ENCODE measurements around the gene FAM181A.

Gene FAM181A

DNA sequence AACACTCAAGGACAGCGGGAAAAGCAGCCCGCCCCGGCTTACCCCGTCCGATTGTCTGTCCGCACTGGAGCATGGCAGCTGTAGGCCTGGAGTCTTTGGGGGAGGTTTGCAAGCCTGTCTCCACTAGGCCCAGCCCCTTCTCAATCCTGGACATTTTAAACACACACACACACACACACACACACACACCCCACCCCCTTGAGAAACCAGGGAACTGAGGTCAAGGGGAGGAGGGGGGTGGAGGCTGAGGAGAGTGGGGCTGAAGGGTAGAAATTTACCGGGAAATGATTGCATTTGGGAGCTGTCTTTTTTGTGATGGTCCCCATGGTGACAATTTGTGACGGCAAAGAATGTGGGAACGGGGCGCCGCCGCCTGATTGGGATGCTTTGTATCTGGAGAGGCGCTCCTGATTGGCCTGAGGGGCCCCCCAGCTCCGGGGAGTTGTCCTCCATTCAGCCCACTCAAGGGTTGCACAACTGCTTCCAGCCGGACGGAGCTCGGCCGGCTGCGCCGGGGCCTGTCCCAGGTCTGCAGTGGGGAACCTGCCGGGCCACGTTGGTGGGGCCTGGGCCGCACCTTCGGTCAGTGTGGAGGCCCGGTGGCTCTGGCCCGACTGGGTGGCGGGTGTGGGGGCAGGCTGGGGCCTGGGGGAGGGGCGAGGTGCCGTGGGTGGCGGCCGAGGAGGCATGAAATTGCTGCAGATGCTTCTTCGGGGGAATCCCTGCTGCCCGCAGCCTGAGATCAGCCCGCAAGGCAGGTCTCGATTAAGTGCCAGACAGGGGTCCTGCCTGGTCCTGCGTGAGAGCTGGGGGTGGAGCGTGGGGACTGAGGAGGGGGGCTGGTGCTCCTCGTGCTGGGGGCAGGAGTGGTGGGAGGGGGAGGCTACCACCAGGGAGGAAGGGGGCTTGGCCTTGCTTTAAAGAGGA lies at the start of gene FAM181A:
FAM181A (plus strand) TSS at position 472 of the 927 bp plus-strand sequence. CDS start 942 bp downstream, outside the sequence.
- H3K27ac ChIP-seq (ENCODE audit: low read length) = no peak within 1 kb of the TSS
- no peaks in the 10 kb centered on the region for H3K9me3 ChIP-seq (ENCODE audit: control insufficient read depth, low read depth, low read length)
- no peaks in the 10 kb centered on the region for H3K4me1 ChIP-seq (ENCODE audit: control insufficient read depth, low read depth, low read length)
- no peaks in the 10 kb centered on the region for H3K36me3 ChIP-seq (ENCODE audit: control insufficient read depth, low read depth, low read length)
- H3K9ac ChIP-seq (ENCODE audit: low read length) = no peak within 1 kb of the TSS
- no peaks in the 10 kb centered on the region for H3K27me3 ChIP-seq (ENCODE audit: control insufficient read depth, insufficient read depth, low read length)
- no peak within 1 kb of the TSS for H3K4me3 ChIP-seq (ENCODE audit: low read length)

DNA sequence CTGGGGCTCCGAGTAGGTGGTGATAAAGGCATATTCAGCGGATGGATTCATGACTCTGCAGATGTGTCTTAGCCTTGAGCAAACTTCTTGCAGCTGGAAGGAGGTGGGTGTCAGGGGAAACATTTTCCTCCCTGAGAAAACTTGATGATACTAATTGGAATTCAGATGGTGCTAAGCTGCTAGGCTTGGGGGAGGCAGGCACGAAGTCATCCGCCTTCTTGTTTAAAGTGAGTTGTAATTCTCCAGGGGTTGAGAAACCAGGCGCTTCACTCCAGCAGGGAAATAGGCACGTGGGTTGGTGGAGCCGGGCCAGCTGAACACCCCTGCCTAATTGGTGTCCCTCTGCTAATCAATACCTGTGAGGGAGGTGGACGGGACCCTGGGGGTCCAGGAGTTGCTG lies 48.9 kb upstream of the FAM181A start:
- no peaks in the 10 kb centered on the region for H3K27me3 ChIP-seq (ENCODE audit: control insufficient read depth, insufficient read depth, low read length)
- H3K9me3 ChIP-seq (ENCODE audit: control insufficient read depth, low read depth, low read length) = no peaks in the 10 kb centered on the region
- H3K4me3 ChIP-seq (ENCODE audit: low read length) = no peak overlapping the region
- no peak overlapping the region for H3K27ac ChIP-seq (ENCODE audit: low read length)
- peaks cover 14% of the 10 kb centered on the region for H3K4me1 ChIP-seq (ENCODE audit: control insufficient read depth, low read depth, low read length)
- no peaks in the 10 kb centered on the region for H3K36me3 ChIP-seq (ENCODE audit: control insufficient read depth, low read depth, low read length)
- H3K9ac ChIP-seq (ENCODE audit: low read length) = no peak overlapping the region

DNA sequence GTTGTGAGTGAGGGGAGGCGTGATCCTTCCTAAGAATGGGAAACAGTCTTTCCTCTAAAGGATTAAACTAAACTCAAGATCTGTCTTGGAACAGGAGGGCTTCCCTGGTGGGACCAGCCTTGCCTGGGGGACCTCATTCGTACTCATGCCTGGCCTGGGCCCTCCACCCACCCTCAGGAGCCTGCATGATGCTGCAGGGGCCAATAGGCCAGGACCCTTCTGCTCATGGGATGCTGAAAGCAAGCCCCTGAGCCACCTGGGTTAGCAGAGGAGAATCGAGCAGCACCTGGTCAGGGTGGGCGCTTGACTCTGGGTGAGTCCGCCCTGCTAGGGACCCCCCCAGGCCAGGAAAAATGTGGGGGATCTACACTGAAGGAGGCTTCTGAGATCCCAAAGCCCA lies 48.3 kb upstream of the FAM181A start:
- H3K36me3 ChIP-seq (ENCODE audit: control insufficient read depth, low read depth, low read length) = no peaks in the 10 kb centered on the region
- H3K9ac ChIP-seq (ENCODE audit: low read length) = no peak overlapping the region
- H3K27ac ChIP-seq (ENCODE audit: low read length) = no peak overlapping the region
- H3K4me3 ChIP-seq (ENCODE audit: low read length) = no peak overlapping the region
- H3K9me3 ChIP-seq (ENCODE audit: control insufficient read depth, low read depth, low read length) = no peaks in the 10 kb centered on the region
- peaks cover 14% of the 10 kb centered on the region for H3K4me1 ChIP-seq (ENCODE audit: control insufficient read depth, low read depth, low read length)
- no peaks in the 10 kb centered on the region for H3K27me3 ChIP-seq (ENCODE audit: control insufficient read depth, insufficient read depth, low read length)

DNA sequence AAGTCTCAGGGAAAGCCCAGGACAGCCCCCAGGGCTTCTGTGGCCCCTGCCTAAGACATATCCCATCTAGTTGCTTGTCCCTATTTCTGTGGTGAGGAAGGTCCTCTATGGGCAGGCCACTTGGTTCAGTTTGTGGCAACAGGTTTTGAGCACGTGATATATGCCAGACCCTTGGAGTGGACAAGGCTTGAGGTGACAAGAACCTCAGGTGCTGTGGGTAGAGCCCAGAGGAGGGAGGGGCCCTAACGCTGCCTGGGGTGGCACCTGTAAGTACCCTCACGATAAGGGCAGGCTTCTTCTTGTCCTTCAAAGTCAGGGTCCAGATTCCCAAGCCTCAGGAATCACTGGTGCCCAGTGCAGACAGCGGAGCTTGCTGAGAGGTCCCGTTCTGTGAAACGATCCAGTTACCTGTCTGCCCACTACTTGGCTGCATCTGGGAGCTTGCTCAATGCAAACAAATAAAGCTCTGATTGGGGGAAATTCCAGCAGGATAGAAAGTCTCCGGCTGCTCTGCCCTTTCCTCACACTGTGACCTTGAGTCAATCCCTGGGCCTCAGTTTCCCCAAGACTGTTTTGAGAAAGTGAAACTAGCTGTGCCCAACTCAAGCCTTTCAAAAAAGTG lies 47.7 kb upstream of the FAM181A start:
- H3K27ac ChIP-seq (ENCODE audit: low read length) = no peak overlapping the region

DNA sequence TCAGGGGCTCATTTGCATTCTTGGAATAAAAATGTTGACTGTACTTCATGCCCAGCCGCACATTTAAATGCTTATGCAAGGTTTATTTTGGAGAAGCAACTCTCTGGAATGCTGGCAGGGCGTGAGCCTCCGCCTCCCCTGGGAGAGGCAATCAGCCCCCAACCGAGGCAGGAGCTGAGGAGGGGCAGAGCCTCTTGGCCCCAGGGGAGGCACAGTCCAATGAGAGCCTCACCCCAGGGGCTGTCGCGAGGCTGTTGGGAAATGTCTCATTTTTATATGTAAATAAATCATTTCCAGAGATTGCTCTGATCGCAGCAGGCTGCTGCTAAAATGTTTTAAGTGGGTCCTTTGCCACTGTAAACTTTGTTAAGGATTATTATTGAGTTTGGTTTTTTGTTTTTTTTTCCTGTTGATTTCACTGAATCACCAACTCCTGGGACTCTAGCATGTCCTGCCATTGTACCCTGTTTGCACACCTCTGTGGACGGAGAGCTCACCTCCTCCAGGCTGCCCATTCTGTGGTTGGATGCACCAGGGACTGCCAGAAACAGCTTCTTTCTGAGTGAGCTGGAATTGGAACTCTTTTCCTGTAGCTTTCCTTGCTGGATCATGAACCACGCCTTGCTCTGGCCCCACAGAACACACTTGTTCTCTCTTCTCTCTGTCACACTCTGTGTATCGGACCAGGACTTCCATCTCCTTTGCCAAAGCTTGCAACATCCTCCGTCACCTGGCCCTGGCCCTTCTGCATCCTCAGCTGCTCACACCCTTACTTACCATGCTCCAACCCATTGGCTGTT lies 46.9 kb upstream of the FAM181A start:
- Histone ChIP-seq H3K27me3 (ENCODE audit: control insufficient read depth, insufficient read depth, low read length) (no peaks in the 10 kb centered on the region), H3K36me3 (ENCODE audit: control insufficient read depth, low read depth, low read length) (no peaks in the 10 kb centered on the region), H3K4me3 (ENCODE audit: low read length) (no peak overlapping the region), H3K27ac (ENCODE audit: low read length) (no peak overlapping the region), H3K9me3 (ENCODE audit: control insufficient read depth, low read depth, low read length) (no peaks in the 10 kb centered on the region), H3K4me1 (ENCODE audit: control insufficient read depth, low read depth, low read length) (peaks cover 14% of the 10 kb centered on the region), H3K9ac (ENCODE audit: low read length) (no peak overlapping the region)

More for the DNA sequence above, 47.7 kb upstream of the FAM181A start:
- H3K9ac ChIP-seq (ENCODE audit: low read length) = no peak overlapping the region
- no peak overlapping the region for H3K4me3 ChIP-seq (ENCODE audit: low read length)
- H3K36me3 ChIP-seq (ENCODE audit: control insufficient read depth, low read depth, low read length) = no peaks in the 10 kb centered on the region
- H3K9me3 ChIP-seq (ENCODE audit: control insufficient read depth, low read depth, low read length) = no peaks in the 10 kb centered on the region
- no peaks in the 10 kb centered on the region for H3K27me3 ChIP-seq (ENCODE audit: control insufficient read depth, insufficient read depth, low read length)
- H3K4me1 ChIP-seq (ENCODE audit: control insufficient read depth, low read depth, low read length) = peaks cover 14% of the 10 kb centered on the region

DNA sequence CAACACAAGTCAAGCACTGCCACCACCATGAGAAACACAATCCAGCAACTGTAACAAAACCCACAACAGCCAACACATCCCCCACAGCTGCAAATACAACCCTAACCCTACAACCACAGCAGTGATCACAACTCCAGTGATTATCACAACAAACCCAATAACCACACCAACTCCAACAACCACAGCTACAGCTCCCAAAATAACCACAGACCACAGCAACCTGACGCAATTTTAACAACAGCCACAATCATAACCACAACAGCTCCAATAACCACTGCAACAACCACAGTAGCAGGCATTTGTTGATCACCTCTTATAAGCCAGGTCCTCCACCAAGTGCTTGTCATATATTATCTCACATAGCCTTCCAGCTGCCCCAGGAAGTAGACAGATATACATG lies 42.2 kb upstream of the FAM181A start:
- Histone ChIP-seq H3K27ac (ENCODE audit: low read length) (no peak overlapping the region), H3K4me3 (ENCODE audit: low read length) (no peak overlapping the region), H3K9ac (ENCODE audit: low read length) (no peak overlapping the region), H3K9me3 (ENCODE audit: control insufficient read depth, low read depth, low read length) (no peaks in the 10 kb centered on the region), H3K27me3 (ENCODE audit: control insufficient read depth, insufficient read depth, low read length) (no peaks in the 10 kb centered on the region), H3K4me1 (ENCODE audit: control insufficient read depth, low read depth, low read length) (peaks cover 5% of the 10 kb centered on the region), H3K36me3 (ENCODE audit: control insufficient read depth, low read depth, low read length) (no peaks in the 10 kb centered on the region)

DNA sequence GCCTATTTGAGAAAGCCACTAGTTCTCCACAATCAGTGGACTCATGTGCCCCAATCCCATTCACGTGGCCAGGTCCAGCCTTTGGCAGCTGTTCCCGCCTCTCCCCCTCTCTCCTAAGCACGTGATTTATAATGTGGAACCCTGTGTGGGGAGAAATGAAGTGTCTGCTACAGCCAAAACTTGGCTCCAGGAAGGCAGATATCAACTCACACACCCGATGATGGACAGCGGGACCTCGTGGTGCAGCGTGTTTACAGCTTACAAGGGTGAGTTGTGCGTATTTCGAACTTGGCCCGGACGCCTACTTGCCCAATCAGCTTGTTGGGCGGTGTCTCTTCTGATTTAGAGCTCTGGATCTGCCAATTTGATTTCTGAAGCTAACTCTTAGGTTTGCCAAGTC lies 38.1 kb upstream of the FAM181A start:
- H3K4me3 ChIP-seq (ENCODE audit: low read length) = no peak overlapping the region
- H3K9ac ChIP-seq (ENCODE audit: low read length) = no peak overlapping the region
- H3K27ac ChIP-seq (ENCODE audit: low read length) = no peak overlapping the region
- no peaks in the 10 kb centered on the region for H3K27me3 ChIP-seq (ENCODE audit: control insufficient read depth, insufficient read depth, low read length)
- no peaks in the 10 kb centered on the region for H3K9me3 ChIP-seq (ENCODE audit: control insufficient read depth, low read depth, low read length)
- H3K4me1 ChIP-seq (ENCODE audit: control insufficient read depth, low read depth, low read length) = peaks cover 8% of the 10 kb centered on the region
- no peaks in the 10 kb centered on the region for H3K36me3 ChIP-seq (ENCODE audit: control insufficient read depth, low read depth, low read length)

DNA sequence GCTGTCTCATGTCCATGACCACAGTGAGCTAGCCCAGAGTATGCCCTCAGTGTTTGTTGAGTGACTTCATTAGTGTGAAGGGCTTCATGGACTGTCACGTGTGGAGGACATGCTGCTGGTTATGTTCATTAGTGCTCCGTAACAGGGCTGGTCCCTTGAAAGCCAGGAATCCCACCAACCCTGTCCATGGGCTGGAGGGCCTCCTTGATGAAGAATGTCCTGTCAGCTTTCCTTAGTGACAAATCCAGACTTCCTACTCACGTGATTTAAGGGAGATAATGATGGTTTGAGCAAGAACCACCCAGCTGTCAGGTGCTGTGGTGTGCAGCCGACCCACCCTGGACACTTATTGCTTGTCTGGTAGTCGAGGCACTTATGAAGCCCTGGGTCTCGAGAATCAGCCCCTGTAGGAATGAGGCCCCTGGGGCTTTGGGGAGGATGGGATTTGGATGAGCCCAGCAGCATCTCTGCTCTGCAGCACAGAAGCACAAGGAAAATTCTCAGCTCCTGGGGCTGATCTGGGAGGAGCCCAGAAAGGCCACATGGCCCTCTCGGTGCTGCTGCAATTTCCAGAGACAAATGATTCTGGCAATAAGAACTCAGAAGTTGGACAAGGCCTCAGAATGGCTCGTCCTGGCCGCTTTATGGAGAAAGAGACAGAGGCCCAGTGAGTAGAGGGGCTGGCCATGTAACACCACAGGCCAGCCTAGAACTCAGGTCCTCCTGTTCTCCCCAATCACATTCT lies 37.2 kb upstream of the FAM181A start:
- Histone ChIP-seq H3K36me3 (ENCODE audit: control insufficient read depth, low read depth, low read length) (no peaks in the 10 kb centered on the region), H3K27me3 (ENCODE audit: control insufficient read depth, insufficient read depth, low read length) (no peaks in the 10 kb centered on the region)

DNA sequence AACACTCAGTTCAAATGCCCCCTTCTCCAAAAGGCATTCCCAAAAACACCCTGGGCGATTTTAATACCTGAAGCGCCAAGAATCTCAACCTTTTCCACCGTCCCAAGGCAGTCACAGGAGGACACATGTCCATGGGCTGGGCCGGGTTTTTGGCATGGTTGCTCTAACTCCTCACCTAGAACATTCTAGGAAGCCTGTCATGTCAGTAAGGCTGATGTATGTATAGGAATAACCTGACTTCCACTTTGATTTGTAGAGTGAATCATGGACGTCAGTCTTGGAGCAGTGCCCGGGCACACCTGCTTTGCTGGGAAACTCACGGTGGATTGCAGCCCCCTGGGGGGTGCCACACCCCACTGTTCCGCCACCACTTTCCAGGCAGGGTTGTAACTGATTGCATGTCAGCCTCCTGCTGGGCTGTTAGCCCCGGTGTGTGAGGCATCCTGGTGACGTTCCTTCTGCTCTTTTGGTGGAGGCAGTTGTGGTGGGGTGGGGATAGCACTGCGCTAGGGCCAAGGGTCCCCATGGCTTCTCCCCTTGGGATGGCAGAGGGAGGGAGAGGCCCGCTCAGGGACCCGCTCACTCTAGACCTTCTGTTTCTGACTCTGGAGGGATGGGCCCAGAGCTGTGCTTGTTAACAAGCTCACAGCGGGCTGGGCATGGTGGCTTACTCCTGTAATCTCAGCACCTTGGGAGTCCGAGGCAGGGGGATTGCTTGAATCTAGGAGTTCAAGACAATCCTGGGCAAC lies 35.2 kb upstream of the FAM181A start:
- H3K4me1 ChIP-seq (ENCODE audit: control insufficient read depth, low read depth, low read length) = peaks cover 17% of the 10 kb centered on the region
- H3K9me3 ChIP-seq (ENCODE audit: control insufficient read depth, low read depth, low read length) = no peaks in the 10 kb centered on the region
- no peaks in the 10 kb centered on the region for H3K27me3 ChIP-seq (ENCODE audit: control insufficient read depth, insufficient read depth, low read length)
- H3K4me3 ChIP-seq (ENCODE audit: low read length) = no peak overlapping the region
- no peak overlapping the region for H3K9ac ChIP-seq (ENCODE audit: low read length)
- H3K27ac ChIP-seq (ENCODE audit: low read length) = no peak overlapping the region
- H3K36me3 ChIP-seq (ENCODE audit: control insufficient read depth, low read depth, low read length) = no peaks in the 10 kb centered on the region

More for the DNA sequence above, 37.2 kb upstream of the FAM181A start:
- Histone ChIP-seq H3K4me3 (ENCODE audit: low read length) (no peak overlapping the region), H3K27ac (ENCODE audit: low read length) (no peak overlapping the region), H3K4me1 (ENCODE audit: control insufficient read depth, low read depth, low read length) (peaks cover 17% of the 10 kb centered on the region), H3K9me3 (ENCODE audit: control insufficient read depth, low read depth, low read length) (no peaks in the 10 kb centered on the region), H3K9ac (ENCODE audit: low read length) (no peak overlapping the region)

DNA sequence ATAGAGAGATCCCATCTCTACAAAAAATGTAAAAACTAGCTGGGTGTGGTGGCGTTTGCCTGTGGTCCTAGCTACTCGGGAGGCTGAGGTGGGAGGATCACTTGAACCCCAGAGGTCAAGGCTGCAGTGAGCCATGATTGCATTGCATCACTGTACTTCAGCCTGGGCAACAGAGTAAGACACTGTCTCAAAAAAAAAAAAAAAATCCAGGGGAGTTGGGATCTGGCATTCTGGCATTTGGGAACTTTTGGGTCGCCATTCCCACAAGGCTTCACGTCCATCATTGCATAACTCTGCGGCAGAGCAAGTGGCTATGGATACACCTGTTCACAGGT lies 34.7 kb upstream of the FAM181A start:
- Histone ChIP-seq H3K27ac (ENCODE audit: low read length) (no peak overlapping the region), H3K4me1 (ENCODE audit: control insufficient read depth, low read depth, low read length) (peaks cover 17% of the 10 kb centered on the region), H3K27me3 (ENCODE audit: control insufficient read depth, insufficient read depth, low read length) (no peaks in the 10 kb centered on the region), H3K36me3 (ENCODE audit: control insufficient read depth, low read depth, low read length) (no peaks in the 10 kb centered on the region), H3K4me3 (ENCODE audit: low read length) (no peak overlapping the region), H3K9me3 (ENCODE audit: control insufficient read depth, low read depth, low read length) (no peaks in the 10 kb centered on the region), H3K9ac (ENCODE audit: low read length) (no peak overlapping the region)
